Fibroblast of skin of scalp (primary cell): ENCODE results near the gene TACSTD2.
A peak's percentile ranks its signal among the peaks of the same experiment; 100 is the strongest.
"Not testable (repeated sequence)": the region's sequence is repeated elsewhere in the genome, so short reads cannot be mapped to it uniquely, and the experiment has no call there.

Experiments used
- DNase-seq: peaks from one replicate; pipeline ENCODE4 v3.0.0-alpha.2; 2013

TACSTD2 gene

DNA sequence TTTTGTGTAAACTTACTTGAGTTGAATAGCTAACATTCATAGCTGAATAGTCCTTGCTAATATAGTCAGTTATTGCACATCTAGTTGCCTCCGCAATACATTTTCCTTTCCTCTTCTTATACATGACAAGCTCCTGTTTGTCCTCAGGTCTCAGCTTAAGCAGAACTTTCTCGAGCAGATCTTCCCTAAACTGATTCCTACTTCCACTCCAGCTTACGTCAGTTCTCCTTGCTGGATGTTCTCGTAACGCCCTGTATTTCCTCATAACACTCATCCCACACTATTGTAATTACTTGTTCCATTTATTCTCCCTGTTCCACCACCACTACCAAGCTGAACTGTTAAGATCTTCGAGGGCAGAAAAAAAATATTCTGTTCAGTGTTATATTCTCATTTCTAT, 15.4 kb downstream of the TACSTD2 start:
- no peak for DNase-seq

DNA sequence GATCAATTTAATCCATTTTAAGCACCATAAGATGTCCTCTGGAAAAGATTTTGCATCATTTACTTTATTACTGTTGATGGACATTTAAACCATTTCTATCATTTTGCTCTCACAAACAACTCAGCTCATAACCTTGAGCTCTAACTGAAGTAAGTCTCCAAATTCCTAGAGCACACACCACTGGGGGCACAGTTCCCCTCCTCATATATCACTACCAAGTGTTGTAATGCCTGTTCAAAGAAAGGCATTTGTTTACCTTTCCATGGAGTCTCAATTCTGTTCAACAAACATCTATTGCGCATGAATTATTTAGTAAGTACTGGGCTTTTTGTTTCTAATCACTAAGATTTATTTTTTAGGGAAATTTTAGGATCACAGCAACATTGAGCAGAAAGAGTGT, 21.7 kb downstream of the TACSTD2 start:
- no peak for DNase-seq

DNA sequence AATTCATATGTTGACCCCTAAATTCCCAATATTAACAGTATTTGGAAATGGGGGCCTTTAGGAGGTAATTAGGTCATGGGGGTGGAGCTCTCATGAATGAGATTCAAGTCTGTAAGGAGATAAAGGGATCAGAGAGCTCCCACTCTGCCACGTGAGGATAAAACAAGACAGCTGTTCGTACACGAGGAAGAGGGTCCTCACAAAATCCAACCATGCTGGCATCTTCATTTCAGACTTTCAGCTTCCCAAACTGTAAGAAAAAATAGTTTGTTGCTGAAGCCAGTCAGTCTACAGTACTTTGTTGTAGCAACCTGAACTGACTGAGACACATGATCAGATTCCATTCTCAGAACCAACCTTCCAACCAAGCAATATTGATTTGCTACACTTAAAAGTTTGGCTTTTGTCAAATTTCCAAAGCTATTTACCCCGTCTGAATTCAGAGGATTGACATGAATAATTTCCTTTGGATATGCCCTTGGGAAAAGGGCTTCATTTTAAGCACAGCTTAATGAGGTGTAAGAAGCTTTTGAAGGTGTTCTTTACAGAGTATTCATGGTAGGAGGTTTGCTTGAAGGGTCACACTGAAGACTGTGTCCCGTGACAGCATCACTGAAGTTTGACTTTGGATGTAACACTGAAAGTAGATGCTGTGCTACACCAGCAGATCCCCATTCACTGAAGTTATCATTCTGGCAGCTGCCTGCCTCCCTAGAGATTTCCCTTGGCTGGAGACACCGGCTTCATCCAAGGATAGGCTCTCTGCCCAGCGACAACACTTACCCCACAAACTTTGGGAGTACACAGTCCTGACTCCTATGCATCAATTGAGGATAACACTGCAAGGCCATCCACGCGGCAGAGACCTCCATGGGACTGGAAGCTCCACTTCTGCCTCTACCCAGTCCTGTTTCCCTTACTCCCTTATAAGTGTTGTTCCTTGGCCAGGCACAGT, 25.6 kb downstream of the TACSTD2 start:
- no peak for DNase-seq

DNA sequence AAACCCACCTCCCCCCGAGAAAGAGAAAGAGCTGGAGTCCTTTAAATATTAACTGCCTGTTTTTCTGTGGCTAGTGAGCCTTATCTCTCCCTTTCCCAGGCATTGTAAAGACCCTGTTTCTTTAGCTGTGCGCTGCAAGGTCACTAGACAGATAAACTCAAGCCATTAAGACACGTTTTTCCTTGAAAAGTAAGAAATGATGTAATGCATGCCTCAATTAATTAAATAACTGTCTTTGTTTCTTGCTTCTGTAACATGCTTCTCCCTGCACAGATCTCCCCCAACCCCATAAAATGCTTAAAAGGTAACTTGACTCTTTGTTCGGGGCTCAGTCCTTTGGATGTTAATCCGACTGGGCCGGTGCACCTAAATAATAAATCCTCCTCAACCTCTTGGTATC, 27.8 kb downstream of the TACSTD2 start:
- DNase-seq = not testable (repeated sequence)

DNA sequence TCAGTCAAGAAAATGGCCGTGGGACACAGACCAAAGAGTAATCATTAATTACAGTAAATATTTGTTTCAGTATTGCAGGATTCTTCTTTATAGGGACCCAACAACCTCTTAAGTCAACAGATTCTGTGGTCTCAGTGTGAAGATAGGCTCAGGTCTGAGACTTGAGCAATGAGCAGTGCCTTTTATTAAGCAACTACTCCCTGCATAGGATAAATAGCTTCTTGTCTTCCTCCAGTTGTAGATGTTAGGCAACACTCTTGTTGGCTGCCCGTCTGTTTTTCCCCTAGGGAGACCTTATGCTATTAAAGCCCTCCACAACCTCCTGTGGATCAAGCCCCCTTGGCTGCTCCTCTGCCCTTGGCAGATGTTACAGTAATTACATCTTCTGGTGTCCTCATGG, 28.7 kb downstream of the TACSTD2 start:
- no peak for DNase-seq

DNA sequence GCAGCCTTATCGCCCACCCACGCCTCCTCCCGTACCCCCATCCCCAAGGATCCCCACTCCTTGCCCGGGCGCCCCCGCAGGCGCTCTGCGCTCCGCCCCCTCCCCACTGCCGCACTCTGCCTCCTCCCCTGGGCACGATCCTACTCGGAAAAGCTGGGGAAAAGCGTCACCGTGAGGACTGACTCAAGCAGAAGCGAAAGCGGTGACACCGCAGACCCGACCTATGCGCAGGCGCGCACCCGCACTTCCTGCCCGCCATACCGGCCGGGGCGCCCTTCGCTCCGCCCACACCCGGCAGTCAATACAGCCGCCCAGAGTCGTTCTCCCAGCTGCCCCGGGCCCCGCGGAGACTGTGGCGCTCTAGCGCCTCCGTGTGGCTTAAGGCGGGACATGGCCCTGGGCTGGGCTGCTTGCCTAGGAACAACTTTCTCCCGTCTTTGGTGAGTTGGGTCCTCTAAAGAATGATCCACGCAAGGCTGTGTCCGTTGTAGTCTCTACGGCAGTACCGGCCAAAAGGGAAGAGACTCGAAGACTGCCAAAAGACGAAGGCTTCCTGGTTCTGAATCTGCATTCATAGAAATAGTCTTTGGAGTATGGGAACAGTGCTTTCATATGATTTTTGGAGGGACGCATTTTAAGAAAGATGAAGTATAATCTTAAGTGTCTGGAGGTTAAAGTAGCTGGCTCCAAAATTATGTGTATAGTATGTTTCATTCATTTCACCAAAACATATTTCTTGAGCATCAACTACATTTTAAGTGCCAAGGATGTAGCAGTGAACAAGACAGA, 30.3 kb downstream of the TACSTD2 start, which contains the start of gene OMA1:
Gene OMA1 (minus strand): TSS at position 207 of the 789 bp plus-strand sequence. CDS start 7,432 bp downstream, outside the sequence.
- DNase-seq = peak; percentile 97

DNA sequence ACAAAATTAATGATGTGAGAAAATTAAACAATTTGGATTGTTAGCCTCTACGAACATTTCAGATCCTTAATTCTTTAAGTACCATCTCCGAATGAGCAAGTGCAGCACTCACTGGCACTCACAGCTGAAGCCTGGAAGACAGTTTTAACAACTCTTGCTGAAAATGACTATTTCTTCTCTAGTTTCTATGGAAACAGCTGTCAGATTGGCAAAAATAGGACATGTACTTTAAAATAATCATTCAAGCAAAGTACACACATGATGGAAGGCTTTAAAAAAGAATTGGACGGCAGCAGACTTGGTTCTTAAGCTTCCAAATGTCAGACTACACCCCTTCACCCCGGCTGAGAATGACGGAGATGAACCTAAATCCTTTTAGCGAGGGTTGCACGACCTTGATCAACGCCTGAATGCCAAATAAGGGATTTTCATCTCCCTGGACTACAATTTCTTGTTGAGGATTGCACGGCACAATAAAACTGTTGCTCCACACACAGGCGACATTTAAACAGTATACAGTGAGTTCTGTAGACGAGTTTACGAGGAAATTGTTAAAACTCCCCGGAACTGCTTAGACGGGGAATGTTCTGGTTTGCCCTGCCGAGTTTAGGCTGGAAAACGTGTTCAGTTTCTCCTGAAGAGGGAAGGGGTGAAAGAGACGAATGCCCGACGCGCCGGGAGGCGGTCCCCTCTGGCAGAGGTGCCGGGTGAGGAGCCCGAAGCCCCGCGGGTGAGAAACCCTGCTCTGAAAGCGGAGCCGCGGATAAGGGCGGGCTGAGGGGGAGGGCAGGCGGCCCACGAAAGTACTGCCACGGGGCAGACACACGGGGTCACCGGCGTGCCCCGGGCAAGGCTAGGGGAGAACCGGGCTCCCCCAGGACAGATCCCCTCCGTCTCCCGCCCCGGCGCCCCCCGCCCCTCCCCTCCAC, 31.2 kb downstream of the TACSTD2 start:
- peak; percentile 82 for DNase-seq

DNA sequence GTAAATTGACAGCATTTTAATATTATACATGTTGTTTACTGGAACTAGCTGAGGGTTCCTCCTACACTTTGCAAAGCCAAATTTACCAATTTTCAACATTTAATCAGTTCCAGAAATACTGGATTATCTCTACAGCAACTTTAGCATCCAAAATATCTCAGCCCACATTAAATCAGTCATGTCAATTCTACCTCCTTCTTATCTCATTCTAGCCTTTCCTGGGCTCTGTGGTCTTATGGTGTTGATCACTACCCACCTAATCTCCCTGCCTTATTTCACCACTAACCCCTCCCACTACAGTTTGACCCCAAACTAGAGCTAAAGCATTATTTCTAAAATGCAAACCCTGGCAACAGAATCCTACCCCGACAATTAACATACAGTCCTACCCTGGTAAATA, 33.8 kb downstream of the TACSTD2 start:
- no peak for DNase-seq

DNA sequence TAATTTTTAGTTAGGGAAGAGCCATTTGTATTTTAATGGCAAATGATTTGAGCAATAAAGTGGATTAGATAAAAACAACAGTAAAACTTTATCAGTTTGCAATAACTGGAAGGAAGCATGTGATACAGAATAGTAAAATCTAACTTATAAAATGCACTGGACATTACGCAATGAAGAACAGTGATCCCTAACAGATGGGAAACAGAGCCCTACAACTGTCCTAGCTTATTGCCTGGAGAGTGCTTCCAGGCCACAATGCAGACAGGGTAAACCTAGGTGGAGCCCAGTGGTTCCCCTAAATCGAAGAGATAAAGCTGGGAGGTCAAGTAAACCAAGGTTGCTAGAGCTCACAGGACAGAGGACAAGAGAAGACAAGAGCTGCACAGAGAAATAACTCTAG, 37.5 kb downstream of the TACSTD2 start:
- no peak for DNase-seq

DNA sequence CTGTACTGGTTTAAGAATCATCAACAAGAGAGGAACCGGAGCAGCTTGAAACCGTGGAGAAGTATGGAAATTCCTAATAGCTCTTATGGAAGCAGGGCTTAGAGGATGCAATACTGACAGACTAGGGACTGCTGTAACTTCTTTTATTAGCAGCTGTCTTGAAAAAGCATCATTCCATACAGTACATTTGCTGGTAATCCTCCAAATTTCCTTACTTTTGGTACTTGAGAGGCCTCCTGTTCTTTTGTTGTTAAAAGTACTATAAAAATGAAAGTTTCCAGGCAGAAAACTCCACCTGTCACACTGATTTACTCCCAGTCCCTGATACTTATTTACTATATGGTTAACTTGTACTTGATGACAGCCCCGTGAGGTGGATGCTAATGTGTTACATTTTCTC, 38.2 kb downstream of the TACSTD2 start:
- DNase-seq = no peak

DNA sequence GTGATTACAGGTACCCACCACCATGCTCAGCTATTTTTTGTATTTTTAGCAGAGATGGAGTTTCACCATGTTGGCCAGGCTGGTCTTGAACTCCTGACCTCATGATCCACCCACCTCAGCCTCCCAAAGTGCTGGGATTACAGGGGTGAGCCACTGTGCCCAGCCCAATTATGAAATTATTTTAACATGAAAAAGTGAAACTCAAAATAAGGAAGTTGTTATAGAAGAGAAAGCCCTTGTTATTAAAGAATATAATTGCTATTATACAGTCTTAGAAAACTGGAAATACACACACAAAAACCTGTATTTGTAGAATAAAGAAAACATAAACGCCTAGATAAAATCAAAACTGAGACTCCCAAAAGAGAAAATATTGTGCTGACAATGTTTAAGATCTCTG, 45.2 kb downstream of the TACSTD2 start:
- DNase-seq = not testable (repeated sequence)

DNA sequence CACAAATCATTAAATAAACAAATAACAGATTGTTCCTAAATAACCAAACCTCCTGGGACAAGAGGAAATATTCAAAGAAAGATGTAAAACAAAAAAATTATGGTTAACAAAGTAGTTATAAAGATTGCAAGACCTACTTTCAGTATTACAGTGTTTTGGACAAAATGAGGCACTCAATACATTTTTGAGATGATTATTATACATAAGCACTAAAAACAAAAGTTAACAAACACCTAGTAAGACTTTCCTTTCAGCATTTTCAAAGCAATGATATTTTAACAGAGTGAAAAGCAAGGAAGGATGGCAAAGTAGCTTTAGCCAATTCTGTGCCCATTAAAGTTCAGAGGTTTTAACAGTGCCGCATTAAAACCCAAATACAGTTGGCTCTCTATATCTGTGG, 47.8 kb downstream of the TACSTD2 start:
- no peak for DNase-seq

DNA sequence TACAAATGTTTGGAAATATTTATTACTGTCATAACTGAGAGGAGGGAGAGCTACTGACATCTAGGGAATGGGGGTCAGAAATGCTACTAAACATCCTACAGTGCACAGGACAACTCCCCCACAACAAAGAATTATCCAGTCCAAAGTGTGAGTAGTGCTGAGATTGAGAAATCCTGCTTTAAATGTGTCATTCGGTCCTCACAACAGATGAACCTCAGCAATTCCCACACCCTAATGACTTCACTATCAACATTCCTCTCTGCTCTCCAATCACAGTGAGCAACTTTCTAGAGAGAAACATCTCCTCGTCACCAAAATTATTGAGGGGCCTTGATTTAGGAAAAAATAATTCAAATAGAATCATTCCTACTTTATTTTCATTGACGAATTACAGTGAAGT, 48.5 kb downstream of the TACSTD2 start:
- DNase-seq = peak; percentile 36
